Testis (tissue), 3 donors: Measurements from ENCODE around the gene KRTAP10-9. TPM values are rescaled to one million over a fixed set of nuclear protein-coding genes. Genes with fewer than 3 reads are reported as not detected.

ENCODE experiments used
- DNase-seq: peaks from one replicate; pipeline ENCODE4 v3.0.0-alpha.2; 2019
- H3K27ac ChIP-seq, 2 donors: fragments of 200-600 bp; sonication (generic); one replicate each; pipeline ENCODE4 v1.5.1; 2019
- H3K27me3 ChIP-seq: fragments of 200-600 bp; sonication (generic); one replicate; pipeline ENCODE4 v1.5.1; 2019
- H3K36me3 ChIP-seq: fragments of 200-600 bp; sonication (generic); one replicate; pipeline ENCODE4 v1.5.1; 2017; ENCODE audit warnings: low read depth; ENCODE audit errors: missing control alignments
- H3K4me1 ChIP-seq: fragments of 200-600 bp; sonication (generic); one replicate; pipeline ENCODE4 v1.5.1; 2019
- H3K4me3 ChIP-seq, 2 donors: fragments of 200-600 bp; sonication (generic); one replicate each; pipeline ENCODE4 v1.5.1; 2017 to 2019
- H3K9me3 ChIP-seq: fragments of 200-600 bp; sonication (generic); one replicate; pipeline ENCODE4 v1.5.1; 2017
- POLR2A ChIP-seq: fragments of 450-650 bp; IDR thresholded peaks from one replicate; pipeline ENCODE4 v1.6.1; 2017; ENCODE audit warnings: antibody characterized with exemption, mild to moderate bottlenecking, moderate library complexity
- WGBS, 2 donors: methylation state at CpG; one replicate each; pipeline ENCODE4 v1.1.5; 2018; 5-methylcytosine and 5-hydroxymethylcytosine counted together
- intact Hi-C: fragments of 100-400 bp; cut with DNase I; formaldehyde crosslinking; loops from one replicate; pipeline ENCODE4 v1.15.1; 2023; ENCODE audit warnings: low total_unique reads
- polyA plus RNA-seq: library from polyadenylated mRNA; stranded (reverse); fragments of 350-450 nt; fragmentation: Illumina TruSeq; extraction: RNeasy Lipid Tissue Mini Kit (QIAGEN cat#74804); gene quantifications from one replicate; pipeline ENCODE4 v1.2.3, GENCODE V29; 2014; ENCODE audit warnings: low read depth, low replicate concordance; ENCODE audit not compliant: insufficient read depth
- total RNA-seq, 2 donors: library from RNA; depleted of rRNA; stranded (reverse); fragments of >200 nt; gene quantifications; one replicate each; pipeline ENCODE4 v1.2.3, GENCODE V29; 2016
- TF ChIP-seq, protein P1 (sequence below), 3 experiments: fragments of 450-650 bp in 2 of 3; fragments of 200-600 bp in 1 of 3; sonication (generic) in 1 of 3; IDR thresholded peaks; one replicate each; pipeline ENCODE4 v1.5.1; 2016 to 2019; ENCODE audit warnings: antibody characterized with exemption in 3 of 3, mild to moderate bottlenecking in 2 of 3, moderate library complexity in 1 of 3

Gene KRTAP10-9
- total and polyA plus RNA-seq, 3 donors from 2014 or later = not detected

DNA sequence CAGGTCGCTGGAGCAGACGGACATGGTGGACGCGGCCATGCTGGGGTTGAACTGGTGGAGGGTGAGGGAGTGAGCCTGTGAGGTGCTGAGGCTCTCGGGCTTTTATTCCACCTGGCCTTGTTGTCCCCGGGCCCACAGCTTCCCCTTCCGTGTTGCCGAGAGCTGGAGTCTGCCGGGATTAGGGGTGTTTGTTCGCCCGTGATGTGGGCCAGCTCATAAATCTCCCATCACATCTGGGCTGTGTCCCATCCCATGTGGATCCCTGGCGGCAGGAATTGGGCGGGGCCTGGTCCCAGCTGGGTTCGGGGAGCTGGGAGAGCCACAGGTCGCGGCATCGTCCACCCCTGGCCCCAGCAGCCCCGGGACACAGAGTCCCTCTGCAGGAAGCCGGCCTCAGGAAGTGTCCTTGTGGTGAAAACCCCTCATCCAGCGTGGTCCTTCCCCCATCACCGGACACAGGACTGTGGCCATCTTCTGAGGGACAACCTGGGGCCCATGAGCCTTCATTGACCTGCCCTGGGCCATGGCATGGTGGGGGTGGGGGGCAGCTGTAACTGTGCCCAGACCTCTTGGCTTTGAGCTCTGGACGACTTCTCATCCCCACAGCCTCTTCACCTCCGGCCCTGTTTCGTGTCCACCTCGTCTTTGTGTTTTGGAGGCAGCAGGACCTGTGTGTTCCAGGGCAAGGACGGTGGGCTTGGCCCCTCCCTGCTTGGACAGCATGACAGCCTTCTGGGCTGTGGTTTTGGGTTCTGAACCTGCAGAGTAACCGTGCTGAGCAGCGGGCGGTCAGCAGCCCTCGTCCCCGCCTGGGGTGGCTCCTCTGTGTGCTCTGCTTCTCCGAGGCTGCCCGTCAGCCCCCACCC is 34.2 kb upstream of the KRTAP10-9 start, which contains the start of gene KRTAP10-6:
TSS of gene KRTAP10-6 (minus strand) at position 60 of the 866 bp plus-strand sequence. CDS start at position 39, 21 bp downstream.
- no peak for DNase-seq

DNA sequence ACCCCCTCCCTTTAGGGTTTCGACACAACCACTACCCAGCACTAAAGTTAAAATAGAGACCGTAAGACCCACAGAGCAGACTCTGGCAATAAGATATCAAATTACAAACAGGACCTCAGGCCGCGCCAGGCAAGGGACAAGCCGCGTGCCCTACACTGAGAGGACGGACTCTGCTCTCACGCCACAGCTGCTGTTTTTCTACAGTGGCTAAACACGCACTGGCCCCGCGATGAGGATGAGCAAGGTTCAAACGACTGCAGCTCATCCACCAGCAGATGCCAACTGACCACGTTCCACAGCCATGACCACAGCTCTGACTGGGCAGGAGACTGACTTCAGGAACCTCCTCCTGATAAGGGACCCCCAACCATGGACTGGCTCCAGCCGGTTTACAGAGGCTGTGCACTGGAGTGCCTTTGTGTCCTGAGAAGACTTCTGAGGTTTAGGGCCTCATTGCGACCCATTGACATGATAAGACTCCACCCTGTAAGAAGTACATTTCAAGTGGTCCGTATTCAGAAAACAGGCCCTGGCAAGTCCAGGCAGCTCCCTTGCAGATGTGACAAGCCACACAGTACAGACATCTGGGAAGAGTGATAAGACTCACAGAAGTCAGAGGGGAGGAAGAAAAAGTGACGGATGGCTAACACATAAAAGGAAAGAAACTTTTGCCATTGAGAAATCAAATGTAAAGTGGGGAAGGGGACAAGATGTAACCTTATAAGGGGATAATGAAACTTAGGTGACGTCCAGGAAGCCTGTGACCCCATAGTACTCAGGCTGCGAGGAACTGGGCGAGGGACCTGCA is 33.1 kb upstream of the KRTAP10-9 start:
- TF ChIP-seq, protein P1, sequence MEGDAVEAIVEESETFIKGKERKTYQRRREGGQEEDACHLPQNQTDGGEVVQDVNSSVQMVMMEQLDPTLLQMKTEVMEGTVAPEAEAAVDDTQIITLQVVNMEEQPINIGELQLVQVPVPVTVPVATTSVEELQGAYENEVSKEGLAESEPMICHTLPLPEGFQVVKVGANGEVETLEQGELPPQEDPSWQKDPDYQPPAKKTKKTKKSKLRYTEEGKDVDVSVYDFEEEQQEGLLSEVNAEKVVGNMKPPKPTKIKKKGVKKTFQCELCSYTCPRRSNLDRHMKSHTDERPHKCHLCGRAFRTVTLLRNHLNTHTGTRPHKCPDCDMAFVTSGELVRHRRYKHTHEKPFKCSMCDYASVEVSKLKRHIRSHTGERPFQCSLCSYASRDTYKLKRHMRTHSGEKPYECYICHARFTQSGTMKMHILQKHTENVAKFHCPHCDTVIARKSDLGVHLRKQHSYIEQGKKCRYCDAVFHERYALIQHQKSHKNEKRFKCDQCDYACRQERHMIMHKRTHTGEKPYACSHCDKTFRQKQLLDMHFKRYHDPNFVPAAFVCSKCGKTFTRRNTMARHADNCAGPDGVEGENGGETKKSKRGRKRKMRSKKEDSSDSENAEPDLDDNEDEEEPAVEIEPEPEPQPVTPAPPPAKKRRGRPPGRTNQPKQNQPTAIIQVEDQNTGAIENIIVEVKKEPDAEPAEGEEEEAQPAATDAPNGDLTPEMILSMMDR (IDR thresholded peaks at IDR 0.05) = no peak
- no peak for TF ChIP-seq POLR2A
- DNase-seq = no peak
- no peaks in the 10 kb centered on the region for H3K9me3 ChIP-seq
- 45 to 46% methylated on average over 20 of the region's 20 CpGs for WGBS, 2 donors
- intact Hi-C loops = no loop called here
- H3K27ac ChIP-seq = no peak overlapping the region
- no peak overlapping the region for H3K4me3 ChIP-seq
- H3K4me1 ChIP-seq = no peaks in the 10 kb centered on the region
- H3K36me3 ChIP-seq = no peaks in the 10 kb centered on the region
- no peaks in the 10 kb centered on the region for H3K27me3 ChIP-seq

More for the DNA sequence above, 34.2 kb upstream of the KRTAP10-9 start, which contains the start of gene KRTAP10-6:
- Histone ChIP-seq H3K27me3 (no peaks in the 10 kb centered on the region), H3K9me3 (no peaks in the 10 kb centered on the region), H3K36me3 (no peaks in the 10 kb centered on the region), H3K27ac (no peak within 1 kb of the TSS), H3K4me1 (no peaks in the 10 kb centered on the region), H3K4me3 (no peak within 1 kb of the TSS)
- 70 to 72% methylated on average over 12 to 33 of the region's 33 CpGs for WGBS, 2 donors
- TF ChIP-seq, protein P1 (IDR thresholded peaks at IDR 0.05) = no peak
- TF ChIP-seq POLR2A = no peak
- intact Hi-C loops = no loop called here

DNA sequence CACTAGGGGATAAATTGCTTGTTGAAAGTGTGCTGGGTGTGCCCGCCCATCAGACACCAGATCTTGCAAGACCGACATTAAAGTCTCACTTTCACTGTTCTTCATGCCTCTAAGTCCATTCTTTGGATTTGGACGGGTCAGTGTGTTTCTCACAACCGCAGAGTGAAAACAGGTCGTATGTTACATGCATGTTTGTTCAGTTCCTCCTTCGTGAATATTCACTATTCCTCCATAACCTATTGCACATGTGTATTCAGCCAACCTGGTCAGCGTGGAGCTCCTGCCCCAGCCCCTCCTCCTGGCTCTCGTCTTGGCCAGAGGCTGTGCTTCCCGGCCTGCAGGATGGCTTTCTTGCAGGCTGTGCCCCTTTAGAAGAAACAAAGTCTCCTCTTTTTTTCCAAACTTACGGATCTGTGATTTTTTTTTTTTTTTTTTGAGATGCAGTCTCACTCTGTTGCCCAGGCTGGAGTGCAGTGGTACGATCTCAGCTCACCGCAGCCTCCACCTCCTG is 32.4 kb upstream of the KRTAP10-9 start:
- H3K27me3 ChIP-seq = no peaks in the 10 kb centered on the region
- intact Hi-C loops = no loop called here
- H3K27ac ChIP-seq = no peak overlapping the region
- WGBS, 2 donors = 81 to 91% methylated on average over 12 of the region's 12 CpGs
- no peaks in the 10 kb centered on the region for H3K4me1 ChIP-seq
- no peak overlapping the region for H3K4me3 ChIP-seq
- H3K9me3 ChIP-seq = no peaks in the 10 kb centered on the region
- H3K36me3 ChIP-seq = no peaks in the 10 kb centered on the region
- TF ChIP-seq, protein P1 (IDR thresholded peaks at IDR 0.05) = no peak
- TF ChIP-seq POLR2A = no peak
- no peak for DNase-seq

DNA sequence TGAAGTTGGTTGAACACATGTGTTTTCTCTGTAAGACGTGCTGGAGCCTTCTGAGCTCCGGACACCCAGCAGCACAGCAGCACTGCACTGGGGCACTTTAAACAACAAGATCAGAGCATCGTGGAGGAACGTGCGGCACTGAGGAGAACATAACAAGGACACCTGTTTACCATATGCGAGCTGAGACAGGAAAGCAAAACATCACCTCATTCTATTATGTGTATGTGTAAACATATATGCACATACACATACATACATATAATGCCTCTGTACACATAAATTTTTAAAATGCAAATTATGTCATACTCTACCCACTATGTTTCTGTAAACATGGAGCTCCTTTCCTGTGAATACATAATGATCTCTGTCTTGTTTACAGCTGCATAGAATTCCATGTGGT is 31.4 kb upstream of the KRTAP10-9 start:
- WGBS, 2 donors = 76 to 87% methylated on average over 6 of the region's 6 CpGs
- H3K4me1 ChIP-seq = no peaks in the 10 kb centered on the region
- H3K27ac ChIP-seq = no peak overlapping the region
- no peak for TF ChIP-seq POLR2A
- TF ChIP-seq, protein P1 (IDR thresholded peaks at IDR 0.05) = no peak
- H3K9me3 ChIP-seq = no peaks in the 10 kb centered on the region
- H3K27me3 ChIP-seq = no peaks in the 10 kb centered on the region
- intact Hi-C loops = no loop called here
- H3K4me3 ChIP-seq = no peak overlapping the region
- no peak for DNase-seq
- no peaks in the 10 kb centered on the region for H3K36me3 ChIP-seq
